Peyer's patch (tissue), 4 donors: ENCODE results near the gene SMARCD1. TPM values are rescaled to one million over a fixed set of nuclear protein-coding genes. Genes with fewer than 3 reads are reported as not detected.

Experiments used
- DNase-seq, 3 donors: peaks; one replicate each; pipeline ENCODE4 v3.0.0-alpha.2; 2017 to 2019
- H3K27ac ChIP-seq, 4 donors: fragments of 200-600 bp; sonication (generic); one replicate each; pipeline ENCODE4 v1.5.1; 2016 to 2019
- H3K27me3 ChIP-seq, 2 donors: fragments of 200-600 bp; sonication (generic); one replicate each; pipeline ENCODE4 v1.5.1; 2019
- H3K36me3 ChIP-seq, 3 donors: fragments of 200-600 bp; sonication (generic); one replicate each; pipeline ENCODE4 v1.5.1; 2016 to 2019
- H3K4me1 ChIP-seq, 4 donors: fragments of 200-600 bp; sonication (generic); one replicate each; pipeline ENCODE4 v1.5.1; 2016 to 2019
- H3K4me3 ChIP-seq, 4 donors: fragments of 200-600 bp; sonication (generic); 1 replicate in 3 of 4; 2 replicates in 1 of 4; pipeline ENCODE4 v1.5.1; 2016 to 2019; ENCODE audit warnings: mild to moderate bottlenecking in 1 of 4
- H3K9me3 ChIP-seq, 4 donors: fragments of 200-600 bp; sonication (generic); one replicate each; pipeline ENCODE4 v1.5.1; 2016 to 2019; ENCODE audit warnings: mild to moderate bottlenecking in 1 of 4
- POLR2A ChIP-seq, 2 donors: fragments of 450-650 bp; IDR thresholded peaks; one replicate each; pipeline ENCODE4 v1.5.1; 2017; ENCODE audit warnings: antibody characterized with exemption in 2 of 2, mild to moderate bottlenecking in 2 of 2, moderate library complexity in 2 of 2
- total RNA-seq, 4 donors: library from RNA; depleted of rRNA; stranded (reverse); fragments of >200 nt; gene quantifications; one replicate each; pipeline ENCODE4 v1.1.0, GENCODE V29; 2016
- TF ChIP-seq, protein P1 (sequence below), 6 experiments: fragments of 450-650 bp in 4 of 6; fragments of 200-600 bp in 2 of 6; sonication (generic) in 1 of 6; IDR thresholded peaks; one replicate each; pipeline ENCODE4 v1.5.1; 2017 to 2019; ENCODE audit warnings: antibody characterized with exemption in 6 of 6, mild to moderate bottlenecking in 3 of 6, moderate library complexity in 1 of 6

Gene SMARCD1
- total RNA-seq, 4 donors from 2014 or later = 76.5 to 126 (median 95.1) TPM

DNA sequence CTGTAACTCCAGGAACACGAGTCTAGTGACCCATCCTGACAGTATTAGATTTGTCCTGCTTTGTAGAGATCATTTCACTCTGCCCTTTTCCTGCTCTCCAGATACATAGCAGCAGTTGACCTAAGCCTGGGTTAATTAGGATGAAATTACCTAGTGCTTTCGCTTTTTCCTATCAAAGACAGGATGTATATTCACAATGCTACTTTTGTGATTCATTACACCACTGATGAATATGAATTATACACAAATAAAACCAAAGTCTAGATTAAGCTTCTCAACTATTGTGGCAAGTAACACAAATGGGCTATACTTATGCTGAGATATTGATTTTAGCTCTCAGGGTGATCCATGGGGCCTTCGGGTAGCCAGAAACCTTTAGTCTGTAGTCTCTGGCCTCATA lies 64.2 kb downstream of the SMARCD1 start:
- Histone ChIP-seq H3K27ac (no peak overlapping the region), H3K36me3 (no peaks in the 10 kb centered on the region), H3K4me1 (no peaks in the 10 kb centered on the region), H3K9me3 (no peaks in the 10 kb centered on the region), H3K4me3 (no peak overlapping the region), H3K27me3 (no peaks in the 10 kb centered on the region)
- no peak for TF ChIP-seq POLR2A (IDR thresholded peaks at IDR 0.05)
- TF ChIP-seq, protein P1, sequence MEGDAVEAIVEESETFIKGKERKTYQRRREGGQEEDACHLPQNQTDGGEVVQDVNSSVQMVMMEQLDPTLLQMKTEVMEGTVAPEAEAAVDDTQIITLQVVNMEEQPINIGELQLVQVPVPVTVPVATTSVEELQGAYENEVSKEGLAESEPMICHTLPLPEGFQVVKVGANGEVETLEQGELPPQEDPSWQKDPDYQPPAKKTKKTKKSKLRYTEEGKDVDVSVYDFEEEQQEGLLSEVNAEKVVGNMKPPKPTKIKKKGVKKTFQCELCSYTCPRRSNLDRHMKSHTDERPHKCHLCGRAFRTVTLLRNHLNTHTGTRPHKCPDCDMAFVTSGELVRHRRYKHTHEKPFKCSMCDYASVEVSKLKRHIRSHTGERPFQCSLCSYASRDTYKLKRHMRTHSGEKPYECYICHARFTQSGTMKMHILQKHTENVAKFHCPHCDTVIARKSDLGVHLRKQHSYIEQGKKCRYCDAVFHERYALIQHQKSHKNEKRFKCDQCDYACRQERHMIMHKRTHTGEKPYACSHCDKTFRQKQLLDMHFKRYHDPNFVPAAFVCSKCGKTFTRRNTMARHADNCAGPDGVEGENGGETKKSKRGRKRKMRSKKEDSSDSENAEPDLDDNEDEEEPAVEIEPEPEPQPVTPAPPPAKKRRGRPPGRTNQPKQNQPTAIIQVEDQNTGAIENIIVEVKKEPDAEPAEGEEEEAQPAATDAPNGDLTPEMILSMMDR (IDR thresholded peaks at IDR 0.05) = no peak
- no peak for DNase-seq

Other genes with a start within 250 kb of the SMARCD1 start
- gene BCDIN3D, start 242.2 kb upstream of the SMARCD1 start, total RNA-seq = 1 to 10 TPM; 2.3 to 5.2 (median 3.1) TPM
- 1 to 10 TPM in 3 of 4 donors, under 1 TPM in 1; 0.83 to 4.7 (median 2.9) TPM for gene FAIM2, start 181.4 kb upstream of the SMARCD1 start, total RNA-seq
- not detected for gene AQP2, start 134.6 kb upstream of the SMARCD1 start, total RNA-seq
- not detected for gene AQP5, start 123.5 kb upstream of the SMARCD1 start, total RNA-seq
- not detected for gene AQP6, start 112.4 kb upstream of the SMARCD1 start, total RNA-seq
- 10 to 100 TPM in 1 of 4 donors, 1 to 10 TPM in 3; 5.1 to 29.7 (median 8.5) TPM for gene RACGAP1, start 59.8 kb upstream of the SMARCD1 start, total RNA-seq
- 1 to 10 TPM in 2 of 4 donors, under 1 TPM in 1, not detected in 1; 0.70 to 5.7 (median 1.5) TPM for gene ASIC1, start 27.7 kb upstream of the SMARCD1 start, total RNA-seq
- 100 to 1,000 TPM in 3 of 4 donors, 10 to 100 TPM in 1; 41.3 to 409 (median 291) TPM for gene GPD1, start 18.7 kb downstream of the SMARCD1 start, total RNA-seq
- 100 to 1,000 TPM in 1 of 4 donors, 10 to 100 TPM in 3; 75.3 to 115 (median 86.4) TPM for gene COX14, start 26.9 kb downstream of the SMARCD1 start, total RNA-seq
- 10 to 100 TPM; 15.2 to 84.2 (median 23.2) TPM for gene CERS5, start 82.0 kb downstream of the SMARCD1 start, total RNA-seq
- 100 to 1,000 TPM; 253 to 280 (median 274) TPM for gene LIMA1, start 198.2 kb downstream of the SMARCD1 start, total RNA-seq